ENCODE results near the gene HMCES. TPM values are rescaled to one million over a fixed set of nuclear protein-coding genes. Genes with fewer than 3 reads are reported as not detected.

Gene HMCES
- 3.4 TPM for total RNA-seq (ENCODE audit: insufficient read depth, low replicate concordance)

- peak; percentile 93 for DNase-seq (ENCODE audit: low spot score)
Measured at GRCh38 chr3:129278439-129278965, at the start of gene HMCES. Gene HMCES, plus strand, starts transcription at chr3:129278870. Its CDS starts 863 bp downstream, at chr3:129279733.

GRCh38 chr3:129228891-129229585 lies 49.6 kb upstream of the HMCES start:
- DNase-seq (ENCODE audit: low spot score), result no peak

DNA sequence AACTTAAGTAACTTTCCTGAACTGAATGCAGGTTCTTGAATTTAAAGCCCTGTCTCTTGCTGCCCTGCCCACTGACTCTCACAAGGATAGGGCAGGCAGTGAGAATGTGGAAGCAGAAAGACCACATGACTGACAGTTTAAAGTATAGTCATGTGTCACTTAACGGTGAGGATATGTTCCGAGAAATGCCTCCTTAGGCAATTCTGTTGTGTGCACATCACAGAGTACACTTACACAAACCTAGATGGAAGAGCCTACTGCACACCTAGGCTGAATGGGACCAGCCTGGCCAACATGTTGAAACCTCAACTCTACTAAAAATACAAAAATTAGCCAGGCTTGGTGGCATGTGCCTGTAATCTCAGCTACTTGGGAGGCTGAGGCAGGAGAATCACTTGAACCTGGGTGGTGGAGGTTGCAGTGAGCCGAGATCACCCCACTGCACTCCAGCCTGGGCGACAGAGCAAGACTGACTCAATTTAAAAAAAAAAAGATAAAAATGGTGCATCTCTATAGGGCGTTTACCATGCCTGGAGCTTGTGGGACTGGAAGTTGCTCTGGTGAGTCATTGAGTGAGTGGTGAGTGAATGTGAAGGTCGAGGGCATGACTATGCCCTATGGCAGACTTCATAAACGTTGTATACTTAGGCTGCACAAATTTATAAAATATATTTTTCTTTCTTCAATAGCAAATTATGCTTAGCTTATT lies 48.2 kb upstream of the HMCES start:
- DNase-seq (ENCODE audit: low spot score), result no peak

DNA sequence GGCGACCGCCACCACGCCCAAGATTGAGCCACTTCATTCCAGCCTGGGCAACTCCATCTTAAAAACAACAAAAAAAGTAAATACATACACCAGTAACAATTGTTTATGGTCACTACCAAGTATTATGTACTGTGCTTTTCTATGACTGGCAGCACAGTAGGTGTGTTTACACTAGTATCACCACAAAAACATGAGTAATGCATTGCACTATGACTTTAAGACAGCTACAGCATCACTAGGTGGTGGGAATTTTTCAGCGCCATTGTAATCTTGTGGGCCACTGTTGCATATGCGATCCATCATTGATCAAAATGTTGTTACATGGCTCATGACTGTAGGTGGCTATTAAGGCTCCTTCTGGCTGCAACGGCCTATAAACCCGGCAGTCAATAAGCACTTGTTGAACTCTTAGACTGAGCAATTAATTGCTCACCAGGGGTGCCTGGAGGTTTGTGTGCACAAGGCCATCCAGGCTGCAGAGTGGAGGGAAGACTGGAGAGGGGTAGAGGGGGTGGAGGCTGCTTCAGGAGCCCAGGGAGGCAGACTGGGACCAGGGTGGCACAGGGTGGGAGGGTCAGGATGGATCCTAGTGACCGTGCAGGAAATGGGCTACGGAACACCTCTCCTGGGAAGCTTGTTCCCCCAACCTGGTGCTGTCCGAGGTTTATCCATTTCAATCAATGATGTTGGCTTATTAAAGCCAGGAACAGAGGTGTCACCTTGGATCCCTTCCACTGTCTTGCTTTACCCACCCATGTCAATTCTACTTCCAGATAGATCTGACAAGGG lies 47.1 kb upstream of the HMCES start:
- DNase-seq (ENCODE audit: low spot score), result no peak

- peak; percentile 48 for DNase-seq (ENCODE audit: low spot score)
Measured at GRCh38 chr3:129233538-129233937, 45.1 kb upstream of the HMCES start.

DNA sequence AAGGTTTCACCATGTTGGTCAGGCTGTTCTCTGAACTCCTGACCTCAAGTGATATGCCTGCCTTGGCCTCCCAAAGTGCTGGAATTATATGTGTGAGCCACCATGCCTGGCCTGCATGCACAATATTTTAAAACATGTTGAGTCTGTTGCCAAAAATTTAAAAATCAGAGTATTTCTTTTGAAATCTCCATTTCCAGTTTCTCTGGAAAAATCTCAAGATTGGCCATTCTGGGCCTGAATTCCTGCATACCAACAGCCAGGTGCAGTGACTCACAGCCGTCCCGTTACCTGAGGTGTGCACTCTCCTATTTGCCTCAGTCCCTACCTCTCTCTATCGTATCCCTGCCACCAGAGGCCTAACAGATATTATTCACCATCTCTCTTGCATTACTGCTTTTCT lies 44.2 kb upstream of the HMCES start:
- DNase-seq (ENCODE audit: low spot score), result no peak

GRCh38 chr3:129235344-129235917 lies 43.2 kb upstream of the HMCES start:
- no peak for DNase-seq (ENCODE audit: low spot score)

GRCh38 chr3:129238945-129239705 lies 39.5 kb upstream of the HMCES start:
- no peak for DNase-seq (ENCODE audit: low spot score)

GRCh38 chr3:129239991-129240390 lies 38.7 kb upstream of the HMCES start:
- no peak for DNase-seq (ENCODE audit: low spot score)

DNA sequence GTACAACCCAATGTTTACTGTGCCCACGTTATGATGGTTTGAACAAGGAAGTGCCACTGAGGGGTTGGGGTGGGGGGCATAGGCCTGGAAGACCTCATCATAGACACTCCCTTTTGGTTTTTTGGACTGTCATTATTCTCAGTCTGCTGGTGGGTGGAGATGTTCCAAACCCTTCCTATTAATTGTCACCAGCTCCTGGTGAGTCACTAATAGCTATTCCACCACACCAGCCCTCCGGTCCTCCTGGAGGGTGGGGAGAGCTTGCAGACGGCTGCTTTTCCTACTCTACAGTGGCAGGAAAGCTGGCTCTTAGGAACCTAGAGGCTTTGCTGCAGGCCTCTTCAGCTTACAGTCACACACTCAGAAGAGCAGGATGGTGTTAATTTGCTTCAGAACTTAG lies 38.2 kb upstream of the HMCES start:
- no peak for DNase-seq (ENCODE audit: low spot score)

GRCh38 chr3:129245141-129245540 lies 33.5 kb upstream of the HMCES start:
- DNase-seq (ENCODE audit: low spot score), result no peak

GRCh38 chr3:129245641-129246306 lies 32.9 kb upstream of the HMCES start:
- DNase-seq (ENCODE audit: low spot score), result peak; percentile 89

DNA sequence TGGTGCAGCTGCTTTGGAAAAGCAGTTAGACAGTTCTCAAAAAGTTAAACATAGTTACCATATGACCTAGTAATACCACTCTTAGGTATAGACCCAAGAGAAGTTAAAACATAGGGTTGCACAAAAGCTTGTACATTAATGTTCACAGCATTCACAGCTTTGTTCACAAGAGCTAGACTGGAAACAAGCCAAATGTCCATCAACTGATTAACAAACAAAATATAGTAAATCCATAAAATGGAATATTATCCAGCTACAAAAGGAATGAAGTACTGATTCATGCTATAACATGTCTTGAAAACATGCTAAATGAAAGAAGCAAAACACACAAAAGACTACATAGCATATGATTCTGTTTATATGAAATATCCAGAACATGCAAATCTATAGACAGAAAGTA lies 32.0 kb upstream of the HMCES start:
- no peak for DNase-seq (ENCODE audit: low spot score)

DNA sequence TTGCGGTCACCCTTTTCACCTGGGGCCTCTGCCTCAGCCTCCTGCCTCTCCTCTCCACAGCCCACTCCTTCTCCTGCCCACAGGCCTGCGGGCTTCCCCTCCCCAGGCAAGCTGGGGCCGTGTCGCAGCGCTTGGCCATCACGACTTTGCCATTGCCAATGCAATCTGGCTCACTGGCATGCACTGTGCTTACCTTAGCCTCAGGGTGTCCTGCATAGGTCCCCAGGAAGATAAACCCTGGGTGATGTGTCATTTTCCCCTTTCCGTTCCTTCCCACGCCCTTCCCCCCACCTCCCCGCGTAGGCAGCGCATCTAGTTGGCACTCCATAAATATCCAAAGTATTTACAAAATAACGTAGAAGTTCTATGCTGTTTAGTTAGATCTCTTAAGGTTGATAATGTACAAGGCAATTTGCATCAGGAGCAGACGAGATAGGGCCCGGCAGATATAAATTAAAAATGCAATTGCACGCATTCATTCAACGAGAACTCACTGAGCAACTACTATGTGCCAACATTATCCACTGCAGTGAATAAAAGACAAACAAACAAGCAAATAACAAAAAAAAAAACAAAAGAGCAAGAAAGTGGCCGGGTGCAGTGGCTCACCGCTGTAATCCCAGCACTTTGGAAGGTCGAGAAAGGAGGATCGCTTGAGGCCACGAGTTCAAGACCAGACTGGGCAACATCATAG lies 30.2 kb upstream of the HMCES start:
- no peak for DNase-seq (ENCODE audit: low spot score)

DNA sequence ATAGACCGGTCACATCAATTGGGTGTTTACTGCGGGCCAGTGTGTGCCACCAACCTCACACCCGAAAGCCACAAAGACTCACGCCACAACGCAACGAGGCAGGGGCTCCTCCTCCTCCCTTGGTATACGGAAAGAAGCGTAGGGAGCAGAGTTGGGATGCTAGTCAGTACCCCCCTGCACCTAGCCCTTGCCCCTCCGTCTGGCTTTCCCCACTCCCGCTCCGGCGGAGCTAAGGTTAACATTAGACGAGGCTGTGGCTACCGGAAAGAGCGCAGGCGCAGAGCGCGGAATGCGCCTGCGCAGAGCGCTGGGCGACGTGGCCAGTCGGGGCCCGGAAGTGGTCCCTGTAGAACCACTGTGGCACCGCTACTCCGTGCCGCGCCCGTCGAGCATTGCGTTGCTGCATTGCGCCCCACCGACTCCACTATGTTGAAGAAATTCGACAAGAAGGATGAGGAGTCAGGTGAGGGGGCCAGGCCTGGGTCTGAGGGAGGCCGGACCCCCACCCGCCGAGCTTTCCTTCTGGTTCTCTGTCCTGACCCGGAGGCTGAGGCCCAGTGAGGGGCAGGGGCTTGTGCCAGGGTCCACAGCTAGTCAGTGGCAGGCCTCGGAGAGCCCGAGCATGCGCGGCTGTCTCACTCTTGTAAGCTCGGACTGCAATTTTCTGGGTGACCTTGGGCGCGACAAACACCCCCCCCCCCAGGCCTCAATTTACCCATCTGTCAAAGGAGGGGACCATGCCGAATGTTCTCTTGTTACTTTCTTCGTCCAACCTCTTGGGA lies 29.2 kb upstream of the HMCES start, which contains the start of gene COPG1:
Gene COPG1, plus strand, starts transcription at position 323 of the 782 bp plus-strand sequence. Its CDS starts 104 bp downstream, at position 427.
- DNase-seq (ENCODE audit: low spot score), result peak; percentile 92

- DNase-seq (ENCODE audit: low spot score), result no peak
Measured at GRCh38 chr3:129252748-129253147, 25.9 kb upstream of the HMCES start.

GRCh38 chr3:129254536-129255230 lies 24.0 kb upstream of the HMCES start:
- no peak for DNase-seq (ENCODE audit: low spot score)

DNA sequence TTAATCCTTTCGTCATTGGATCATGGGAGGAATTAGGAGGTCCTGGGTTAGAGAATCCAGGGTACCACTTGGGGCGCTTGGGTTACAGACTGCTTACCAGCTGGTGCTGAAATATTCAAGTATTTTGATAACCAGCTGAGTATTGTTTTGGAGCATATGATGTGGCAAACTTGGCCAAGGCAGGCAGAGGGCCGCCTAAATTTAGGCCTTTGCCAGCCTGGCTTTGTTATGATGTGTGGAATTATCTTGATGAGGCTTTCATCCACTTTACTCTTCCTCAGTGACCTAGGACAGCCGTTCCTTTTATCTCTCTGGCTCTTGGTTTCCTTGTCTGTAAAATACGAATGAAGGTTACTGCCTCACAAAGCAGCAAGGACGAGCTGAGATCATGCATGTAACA lies 22.4 kb upstream of the HMCES start:
- no peak for DNase-seq (ENCODE audit: low spot score)

Data from umbilical cord (tissue), 2 donors.